GM23338 (cell line): ENCODE measurements around the gene ACTN2. TPM values are rescaled to one million over a fixed set of nuclear protein-coding genes. Genes with fewer than 3 reads are reported as not detected.
A peak's percentile ranks its signal among the peaks of the same experiment; 100 is the strongest.

Source experiments
- ATAC-seq: fragments of 200-7000 bp; cut with Tn5 transposase; 3 replicates; pipeline ENCODE4 v1.9.1; 2020
- DNase-seq: peaks from one replicate; pipeline ENCODE4 v3.0.0-alpha.2; 2015; ENCODE audit warnings: low spot score
- H2AFZ ChIP-seq: fragments of 200-600 bp; sonication (generic); 2 replicates; pipeline ENCODE4 v1.8.0; 2016; ENCODE audit warnings: antibody characterized with exemption, mild to moderate bottlenecking, moderate library complexity
- H3F3A ChIP-seq: fragments of 200-600 bp; sonication (generic); replicated peaks from 2 replicates; pipeline ENCODE4 v1.8.0; 2017; ENCODE audit warnings: antibody characterized with exemption, mixed run types, low read depth
- H3K27ac ChIP-seq: fragments of 200-600 bp; sonication (generic); 2 replicates; pipeline ENCODE4 v1.6.1; 2016; ENCODE audit warnings: low read depth
- H3K27me3 ChIP-seq: fragments of 200-600 bp; sonication (generic); 2 replicates; pipeline ENCODE4 v1.8.0; 2016; ENCODE audit warnings: mild to moderate bottlenecking, mixed run types, moderate library complexity; ENCODE audit not compliant: insufficient read depth
- H3K36me3 ChIP-seq: fragments of 200-600 bp; sonication (generic); 2 replicates; pipeline ENCODE4 v1.8.0; 2016; ENCODE audit warnings: mild to moderate bottlenecking; ENCODE audit not compliant: insufficient read depth
- H3K4me1 ChIP-seq: fragments of 200-600 bp; sonication (generic); 2 replicates; pipeline ENCODE4 v1.8.0; 2016; ENCODE audit warnings: mild to moderate bottlenecking, moderate library complexity; ENCODE audit not compliant: insufficient read depth
- H3K4me2 ChIP-seq: fragments of 200-600 bp; sonication (generic); 2 replicates; pipeline ENCODE4 v1.7.1; 2017; ENCODE audit warnings: mixed run types
- H3K4me3 ChIP-seq: fragments of 200-600 bp; sonication (generic); 2 replicates; pipeline ENCODE4 v1.6.1; 2016; ENCODE audit warnings: mixed run types
- H3K79me2 ChIP-seq: fragments of 200-600 bp; sonication (generic); replicated peaks from 2 replicates; pipeline ENCODE4 v1.8.0; 2017; ENCODE audit warnings: mild to moderate bottlenecking; ENCODE audit not compliant: insufficient read depth
- H3K9me2 ChIP-seq: fragments of 200-600 bp; sonication (generic); 2 replicates; pipeline ENCODE4 v1.8.0; 2017; ENCODE audit not compliant: insufficient read depth
- H4K20me1 ChIP-seq: fragments of 200-600 bp; sonication (generic); replicated peaks from 2 replicates; pipeline ENCODE4 v1.8.0; 2017; ENCODE audit warnings: mild to moderate bottlenecking; ENCODE audit not compliant: insufficient read depth
- H3K27ac Mint-ChIP-seq: 2 replicates; pipeline ENCODE4 v1.8.0; 2020; ENCODE audit warnings: inconsistent platforms, mild to moderate bottlenecking, moderate library complexity, mixed read lengths
- H3K27me3 Mint-ChIP-seq: 3 replicates; pipeline ENCODE4 v1.8.0; 2022; ENCODE audit warnings: low read depth, mild to moderate bottlenecking, moderate library complexity, mixed read lengths, inconsistent platforms; ENCODE audit not compliant: insufficient read depth, poor library complexity
- H3K36me3 Mint-ChIP-seq: 3 replicates; pipeline ENCODE4 v1.8.0; 2021; ENCODE audit warnings: low read depth, mild to moderate bottlenecking, inconsistent platforms, moderate library complexity, mixed read lengths
- H3K4me1 Mint-ChIP-seq: 3 replicates; pipeline ENCODE4 v1.8.0; 2020; ENCODE audit warnings: mild to moderate bottlenecking, inconsistent platforms, mixed read lengths
- H3K4me3 Mint-ChIP-seq: 3 replicates; pipeline ENCODE4 v1.8.0; 2021; ENCODE audit warnings: moderate library complexity, mild to moderate bottlenecking, inconsistent platforms, mixed read lengths
- H3K9me3 Mint-ChIP-seq: 3 replicates; pipeline ENCODE4 v1.8.0; 2020; ENCODE audit warnings: moderate library complexity, mild to moderate bottlenecking, inconsistent platforms, mixed read lengths
- CTCF ChIP-seq, 2 experiments: fragments of 200-600 bp in 1 of 2; sonication (generic) in 1 of 2; conservative IDR thresholded peaks; 2 replicates each; pipeline versions ENCODE4 v1.5.1 to v1.6.1; 2016 to 2017; ENCODE audit warnings: antibody characterized with exemption in 2 of 2, low read depth in 2 of 2, mild to moderate bottlenecking in 2 of 2, moderate library complexity in 1 of 2
- EZH2phosphoT487 ChIP-seq: fragments of 200-600 bp; sonication (generic); IDR thresholded peaks from one replicate; pipeline ENCODE4 v1.8.1; 2018; ENCODE audit warnings: antibody characterized with exemption; ENCODE audit not compliant: unreplicated experiment
- JUNB ChIP-seq: IDR thresholded peaks from one replicate; pipeline ENCODE4 v1.6.1; 2016; ENCODE audit warnings: antibody characterized with exemption; ENCODE audit not compliant: unreplicated experiment
- polyA plus RNA-seq: library from polyadenylated mRNA; unstranded; fragments of >200 nt; fragmentation: Nextera tagmentation; extraction: Ambion mirVana; gene quantifications from 2 replicates; pipeline ENCODE4 v1.2.1, GENCODE V29; 2016
- total RNA-seq: library from RNA; depleted of rRNA; stranded (reverse); fragments of >200 nt; shearing (Covaris generic); gene quantifications from 2 replicates; pipeline ENCODE4 v1.2.3, GENCODE V29; 2014
- TF ChIP-seq, protein P1 (sequence below): fragments of 250-450 bp; sonication (Bioruptor Pico); IDR thresholded peaks from 2 replicates; pipeline ENCODE4 v1.5.0; 2020; ENCODE audit warnings: mild to moderate bottlenecking, moderate library complexity

ACTN2 gene
- total and polyA plus RNA-seq, 2 experiments from 2014 or later, result 1.9 to 2.8 TPM

DNA sequence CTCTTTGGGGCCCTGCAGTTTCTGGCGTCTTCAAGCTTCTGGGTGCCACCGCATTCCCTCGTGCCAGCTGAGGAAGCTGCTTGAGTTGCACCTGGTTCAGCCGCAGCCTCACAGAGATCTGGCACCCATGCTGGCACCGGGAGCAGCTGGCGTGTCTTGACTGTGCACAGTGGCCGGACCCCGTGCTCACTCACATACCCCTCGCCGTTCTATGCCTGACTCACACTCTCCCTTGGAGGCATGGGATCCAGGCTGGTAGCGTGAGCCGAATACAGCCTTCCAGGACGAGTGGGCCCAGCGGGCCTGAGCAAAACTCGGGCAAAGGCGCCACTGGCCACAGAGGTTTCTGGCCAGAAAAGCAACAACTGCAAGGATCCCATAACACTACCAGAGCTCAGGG lies 100.2 kb downstream of the ACTN2 start:
- Histone ChIP-seq H3K4me2 (no peak overlapping the region), H3K4me3 (no peak overlapping the region), H2AFZ (no peak overlapping the region), H3K9me2 (no peaks in the 10 kb centered on the region), H3K27me3 (no peaks in the 10 kb centered on the region), H3K27ac (no peak overlapping the region), H3K79me2 (no peaks in the 10 kb centered on the region), H3K4me1 (no peaks in the 10 kb centered on the region), H4K20me1 (no peaks in the 10 kb centered on the region), H3K36me3 (no peaks in the 10 kb centered on the region), H3F3A (no peaks in the 10 kb centered on the region)
- Mint-ChIP-seq H3K36me3 (peaks cover 3% of the 10 kb centered on the region; the same call in 1 of the 3 replicates), H3K9me3 (peaks cover 8% of the 10 kb centered on the region), H3K4me3 (no peak overlapping the region), H3K27me3 (peaks cover 3% of the 10 kb centered on the region), H3K4me1 (no peaks in the 10 kb centered on the region), H3K27ac (no peak overlapping the region)
- TF ChIP-seq, protein P1, sequence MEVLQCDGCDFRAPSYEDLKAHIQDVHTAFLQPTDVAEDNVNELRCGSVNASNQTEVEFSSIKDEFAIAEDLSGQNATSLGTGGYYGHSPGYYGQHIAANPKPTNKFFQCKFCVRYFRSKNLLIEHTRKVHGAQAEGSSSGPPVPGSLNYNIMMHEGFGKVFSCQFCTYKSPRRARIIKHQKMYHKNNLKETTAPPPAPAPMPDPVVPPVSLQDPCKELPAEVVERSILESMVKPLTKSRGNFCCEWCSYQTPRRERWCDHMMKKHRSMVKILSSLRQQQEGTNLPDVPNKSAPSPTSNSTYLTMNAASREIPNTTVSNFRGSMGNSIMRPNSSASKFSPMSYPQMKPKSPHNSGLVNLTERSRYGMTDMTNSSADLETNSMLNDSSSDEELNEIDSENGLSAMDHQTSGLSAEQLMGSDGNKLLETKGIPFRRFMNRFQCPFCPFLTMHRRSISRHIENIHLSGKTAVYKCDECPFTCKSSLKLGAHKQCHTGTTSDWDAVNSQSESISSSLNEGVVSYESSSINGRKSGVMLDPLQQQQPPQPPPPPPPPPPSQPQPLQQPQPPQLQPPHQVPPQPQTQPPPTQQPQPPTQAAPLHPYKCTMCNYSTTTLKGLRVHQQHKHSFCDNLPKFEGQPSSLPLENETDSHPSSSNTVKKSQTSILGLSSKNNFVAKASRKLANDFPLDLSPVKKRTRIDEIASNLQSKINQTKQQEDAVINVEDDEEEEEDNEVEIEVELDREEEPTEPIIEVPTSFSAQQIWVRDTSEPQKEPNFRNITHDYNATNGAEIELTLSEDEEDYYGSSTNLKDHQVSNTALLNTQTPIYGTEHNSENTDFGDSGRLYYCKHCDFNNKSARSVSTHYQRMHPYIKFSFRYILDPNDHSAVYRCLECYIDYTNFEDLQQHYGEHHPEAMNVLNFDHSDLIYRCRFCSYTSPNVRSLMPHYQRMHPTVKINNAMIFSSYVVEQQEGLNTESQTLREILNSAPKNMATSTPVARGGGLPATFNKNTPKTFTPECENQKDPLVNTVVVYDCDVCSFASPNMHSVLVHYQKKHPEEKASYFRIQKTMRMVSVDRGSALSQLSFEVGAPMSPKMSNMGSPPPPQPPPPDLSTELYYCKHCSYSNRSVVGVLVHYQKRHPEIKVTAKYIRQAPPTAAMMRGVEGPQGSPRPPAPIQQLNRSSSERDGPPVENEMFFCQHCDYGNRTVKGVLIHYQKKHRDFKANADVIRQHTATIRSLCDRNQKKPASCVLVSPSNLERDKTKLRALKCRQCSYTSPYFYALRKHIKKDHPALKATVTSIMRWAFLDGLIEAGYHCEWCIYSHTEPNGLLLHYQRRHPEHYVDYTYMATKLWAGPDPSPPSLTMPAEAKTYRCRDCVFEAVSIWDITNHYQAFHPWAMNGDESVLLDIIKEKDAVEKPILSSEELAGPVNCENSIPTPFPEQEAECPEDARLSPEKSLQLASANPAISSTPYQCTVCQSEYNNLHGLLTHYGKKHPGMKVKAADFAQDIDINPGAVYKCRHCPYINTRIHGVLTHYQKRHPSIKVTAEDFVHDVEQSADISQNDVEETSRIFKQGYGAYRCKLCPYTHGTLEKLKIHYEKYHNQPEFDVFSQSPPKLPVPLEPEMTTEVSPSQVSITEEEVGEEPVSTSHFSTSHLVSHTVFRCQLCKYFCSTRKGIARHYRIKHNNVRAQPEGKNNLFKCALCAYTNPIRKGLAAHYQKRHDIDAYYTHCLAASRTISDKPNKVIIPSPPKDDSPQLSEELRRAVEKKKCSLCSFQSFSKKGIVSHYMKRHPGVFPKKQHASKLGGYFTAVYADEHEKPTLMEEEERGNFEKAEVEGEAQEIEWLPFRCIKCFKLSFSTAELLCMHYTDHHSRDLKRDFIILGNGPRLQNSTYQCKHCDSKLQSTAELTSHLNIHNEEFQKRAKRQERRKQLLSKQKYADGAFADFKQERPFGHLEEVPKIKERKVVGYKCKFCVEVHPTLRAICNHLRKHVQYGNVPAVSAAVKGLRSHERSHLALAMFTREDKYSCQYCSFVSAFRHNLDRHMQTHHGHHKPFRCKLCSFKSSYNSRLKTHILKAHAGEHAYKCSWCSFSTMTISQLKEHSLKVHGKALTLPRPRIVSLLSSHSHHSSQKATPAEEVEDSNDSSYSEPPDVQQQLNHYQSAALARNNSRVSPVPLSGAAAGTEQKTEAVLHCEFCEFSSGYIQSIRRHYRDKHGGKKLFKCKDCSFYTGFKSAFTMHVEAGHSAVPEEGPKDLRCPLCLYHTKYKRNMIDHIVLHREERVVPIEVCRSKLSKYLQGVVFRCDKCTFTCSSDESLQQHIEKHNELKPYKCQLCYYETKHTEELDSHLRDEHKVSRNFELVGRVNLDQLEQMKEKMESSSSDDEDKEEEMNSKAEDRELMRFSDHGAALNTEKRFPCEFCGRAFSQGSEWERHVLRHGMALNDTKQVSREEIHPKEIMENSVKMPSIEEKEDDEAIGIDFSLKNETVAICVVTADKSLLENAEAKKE (CRISPR knock-in tag), result no peak
- DNase-seq, result no peak
- ATAC-seq, result no peak

GRCh38 chr1:236794585-236795034 lies 108.3 kb downstream of the ACTN2 start:
- Histone ChIP-seq H4K20me1 (peaks cover 10% of the 10 kb centered on the region), H3K27ac (no peak overlapping the region), H3K4me3 (peak overlapping the region; percentile 94), H3K27me3 (no peaks in the 10 kb centered on the region), H3K4me2 (peak overlapping the region; percentile 95), H3K9me2 (no peaks in the 10 kb centered on the region), H3K4me1 (peaks cover 3% of the 10 kb centered on the region; the same call in 1 of the 2 replicates), H3K36me3 (no peaks in the 10 kb centered on the region), H2AFZ (peak overlapping the region; percentile 98), H3K79me2 (peaks cover 33% of the 10 kb centered on the region), H3F3A (no peaks in the 10 kb centered on the region)
- H3K9me3 Mint-ChIP-seq, result no peaks in the 10 kb centered on the region
- ATAC-seq (no peak), DNase-seq (no peak)
- peak overlapping the region; percentile 94 for H3K4me3 Mint-ChIP-seq
- no peaks in the 10 kb centered on the region; the same call in 2 of the 3 replicates for H3K36me3 Mint-ChIP-seq
- H3K4me1 Mint-ChIP-seq, result peaks cover 10% of the 10 kb centered on the region
- H3K27me3 Mint-ChIP-seq, result peaks cover 8% of the 10 kb centered on the region
- H3K27ac Mint-ChIP-seq, result no peak overlapping the region
- TF ChIP-seq, protein P1 (CRISPR knock-in tag), result no peak
- TF ChIP-seq JUNB, result no peak
- TF ChIP-seq EZH2phosphoT487, result no peak
- no peak for TF ChIP-seq CTCF (conservative IDR thresholded peaks at IDR 0.05; ENCODE audit: low read depth in 2 of 2)
